Duodenal mucosa (tissue), 2 donors: Measurements from ENCODE around the gene GPR152.

Source experiments
- H3K27ac ChIP-seq: one replicate; pipeline ENCODE4 v1.7.0; 2013; ENCODE audit warnings: low read depth, low read length
- H3K27me3 ChIP-seq, 2 donors: one replicate each; pipeline ENCODE4 v1.7.0; 2013; ENCODE audit warnings: low read length in 2 of 2, control low read depth in 1 of 2; ENCODE audit not compliant: insufficient read depth in 2 of 2, control insufficient read depth in 1 of 2
- H3K36me3 ChIP-seq, 2 donors: one replicate each; pipeline ENCODE4 v1.7.0; 2013; ENCODE audit warnings: low read length in 2 of 2, control low read depth in 1 of 2; ENCODE audit not compliant: insufficient read depth in 2 of 2, control insufficient read depth in 1 of 2
- H3K4me1 ChIP-seq, 2 donors: one replicate each; pipeline ENCODE4 v1.7.0; 2013; ENCODE audit warnings: low read length in 2 of 2, control low read depth in 1 of 2; ENCODE audit not compliant: insufficient read depth in 2 of 2, control insufficient read depth in 1 of 2
- H3K4me3 ChIP-seq, 2 donors: one replicate each; pipeline ENCODE4 v1.7.0; 2013; ENCODE audit warnings: low read length in 2 of 2, low read depth in 1 of 2
- H3K9ac ChIP-seq, 2 donors: one replicate each; pipeline ENCODE4 v1.7.0; 2013; ENCODE audit warnings: low read length in 2 of 2, low read depth in 1 of 2
- H3K9me3 ChIP-seq, 2 donors: one replicate each; pipeline ENCODE4 v1.7.0; 2013; ENCODE audit warnings: low read length in 2 of 2, control low read depth in 1 of 2; ENCODE audit not compliant: control insufficient read depth in 1 of 2

The GPR152 gene

GRCh38 chr11:67465189-67465510 is 12.6 kb upstream of the GPR152 start:
- H3K9ac ChIP-seq = peak overlapping the region; percentile 65 to 96
- peaks cover 0 to 3% of the 10 kb centered on the region in 2 donors for H3K36me3 ChIP-seq
- H3K9me3 ChIP-seq = no peaks in the 10 kb centered on the region
- H3K4me1 ChIP-seq = peaks cover 26 to 30% of the 10 kb centered on the region in 2 donors
- no peaks in the 10 kb centered on the region for H3K27me3 ChIP-seq
- H3K27ac ChIP-seq = peak overlapping the region; percentile 95
- peak overlapping the region; percentile 69 to 88 for H3K4me3 ChIP-seq

- Histone ChIP-seq H3K4me3 (peak overlapping the region; percentile 69 to 88), H3K9ac (peak overlapping the region; percentile 80 to 96), H3K27me3 (no peaks in the 10 kb centered on the region), H3K9me3 (no peaks in the 10 kb centered on the region), H3K27ac (peak overlapping the region; percentile 95), H3K36me3 (peaks cover 0 to 3% of the 10 kb centered on the region in 2 donors), H3K4me1 (peaks cover 26 to 29% of the 10 kb centered on the region in 2 donors)
Measured at GRCh38 chr11:67464411-67465188, 12.1 kb upstream of the GPR152 start.

DNA sequence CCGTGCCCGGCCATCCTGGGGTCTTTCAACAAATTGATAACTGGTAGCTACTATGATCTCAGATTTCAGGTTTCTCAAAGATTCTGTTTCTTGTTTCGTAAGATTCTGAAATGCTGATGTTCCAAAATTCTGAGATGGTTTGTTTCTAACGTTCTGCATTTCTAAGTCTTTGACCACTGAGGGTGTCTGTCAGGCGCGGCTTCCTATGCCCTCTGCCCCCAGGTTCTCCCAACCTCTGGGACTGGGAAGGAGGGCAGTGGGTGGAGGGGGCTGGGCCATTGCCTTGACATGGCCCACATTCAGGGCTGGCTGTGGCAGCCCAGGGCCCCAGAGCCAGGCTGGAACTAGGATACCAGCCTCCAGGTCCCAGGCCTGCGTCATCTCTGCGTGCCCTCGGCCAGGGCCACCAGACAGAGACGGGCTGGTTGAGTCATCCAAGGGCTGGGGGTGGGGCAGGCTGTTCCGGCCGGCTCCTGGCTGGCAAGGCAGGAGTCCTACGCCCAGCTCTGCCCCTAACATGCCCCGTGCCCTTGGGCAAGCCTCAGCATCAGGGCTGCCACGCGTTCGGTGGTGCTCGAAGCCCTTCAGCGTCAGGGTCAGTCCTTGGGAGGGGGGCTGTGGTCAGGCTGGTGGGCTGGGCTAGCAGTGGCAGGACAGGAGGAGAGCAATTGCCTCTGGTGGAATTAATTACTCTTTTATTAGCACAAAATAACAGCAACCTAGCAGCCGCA is 11.3 kb upstream of the GPR152 start:
- Histone ChIP-seq H3K9me3 (no peaks in the 10 kb centered on the region), H3K27ac (peak overlapping the region; percentile 89), H3K27me3 (no peaks in the 10 kb centered on the region), H3K4me3 (peak overlapping the region; percentile 63 to 66), H3K36me3 (peaks cover 0 to 3% of the 10 kb centered on the region in 2 donors), H3K4me1 (peaks cover 26 to 27% of the 10 kb centered on the region in 2 donors), H3K9ac (peak overlapping the region; percentile 80 to 96)

DNA sequence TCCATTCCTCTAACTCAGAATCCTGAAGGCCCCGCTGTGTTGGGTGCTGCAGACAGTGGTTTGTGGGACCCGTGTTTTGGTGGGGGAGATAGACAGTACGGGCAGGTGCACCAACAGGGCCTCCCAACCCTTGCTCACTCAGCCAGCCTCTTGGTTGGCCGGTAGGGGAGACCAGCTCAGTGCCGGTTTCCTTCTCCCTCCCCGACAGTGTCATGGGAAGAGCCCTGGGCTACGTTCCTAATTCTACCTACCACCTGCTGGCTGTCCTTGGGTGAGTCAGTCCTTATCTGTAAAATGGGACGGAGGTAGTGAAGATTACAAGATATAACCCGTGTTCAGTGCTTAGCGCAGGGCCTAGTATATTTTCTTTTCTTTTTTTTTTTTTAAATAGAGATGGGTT is 10.7 kb upstream of the GPR152 start:
- peaks cover 23 to 24% of the 10 kb centered on the region in 2 donors for H3K4me1 ChIP-seq
- H3K27me3 ChIP-seq = no peaks in the 10 kb centered on the region
- H3K9me3 ChIP-seq = no peaks in the 10 kb centered on the region
- H3K36me3 ChIP-seq = peaks cover 0 to 3% of the 10 kb centered on the region in 2 donors
- H3K9ac ChIP-seq = no peak overlapping the region
- no peak overlapping the region for H3K27ac ChIP-seq
- no peak overlapping the region for H3K4me3 ChIP-seq

- no peak overlapping the region for H3K9ac ChIP-seq
Measured at GRCh38 chr11:67458266-67458665, 5.7 kb upstream of the GPR152 start.

GRCh38 chr11:67457453-67457852 is 4.9 kb upstream of the GPR152 start:
- Histone ChIP-seq H3K4me1 (no peaks in the 10 kb centered on the region), H3K4me3 (no peak overlapping the region), H3K36me3 (no peaks in the 10 kb centered on the region)

More at GRCh38 chr11:67458266-67458665, 5.7 kb upstream of the GPR152 start:
- Histone ChIP-seq H3K36me3 (no peaks in the 10 kb centered on the region), H3K4me3 (no peak overlapping the region), H3K27me3 (no peaks in the 10 kb centered on the region), H3K27ac (no peak overlapping the region), H3K4me1 (peaks cover 0 to 2% of the 10 kb centered on the region in 2 donors), H3K9me3 (no peaks in the 10 kb centered on the region)

GRCh38 chr11:67456068-67456705 is 3.7 kb upstream of the GPR152 start:
- H3K27ac ChIP-seq = no peak overlapping the region
- H3K27me3 ChIP-seq = no peaks in the 10 kb centered on the region
- H3K9me3 ChIP-seq = no peaks in the 10 kb centered on the region
- H3K36me3 ChIP-seq = no peaks in the 10 kb centered on the region
- H3K4me1 ChIP-seq = peaks cover 0 to 3% of the 10 kb centered on the region in 2 donors
- no peak overlapping the region for H3K4me3 ChIP-seq
- no peak overlapping the region for H3K9ac ChIP-seq

More at GRCh38 chr11:67457453-67457852, 4.9 kb upstream of the GPR152 start:
- H3K9ac ChIP-seq = no peak overlapping the region
- H3K9me3 ChIP-seq = no peaks in the 10 kb centered on the region
- H3K27ac ChIP-seq = no peak overlapping the region
- no peaks in the 10 kb centered on the region for H3K27me3 ChIP-seq

DNA sequence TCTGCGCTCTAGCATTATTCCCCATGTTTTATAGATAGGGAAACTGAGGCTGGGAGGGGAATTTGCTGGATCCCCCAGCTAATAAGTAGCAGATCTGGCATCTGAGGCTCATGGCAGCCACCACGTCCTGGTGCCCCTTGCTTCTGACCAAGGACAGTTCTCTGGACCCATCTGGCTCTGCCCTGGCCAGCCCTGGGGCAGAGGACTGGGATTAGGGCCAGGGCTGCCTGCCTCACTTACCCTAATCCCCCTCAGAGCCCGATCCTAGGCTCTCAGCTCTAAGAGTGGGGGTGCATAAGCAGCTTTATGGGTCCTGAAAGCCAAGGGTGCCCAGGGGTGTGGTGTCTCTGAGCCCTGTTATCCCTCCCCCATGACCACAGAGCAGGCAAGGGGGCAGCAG is 2.5 kb upstream of the GPR152 start, which contains the start of gene CABP4:
Gene CABP4, plus strand, starts transcription at position 301 of the 400 bp plus-strand sequence. Its CDS starts 70 bp downstream, at position 371.
- Histone ChIP-seq H3K9ac (no peak within 1 kb of the TSS), H3K4me1 (peaks cover 0 to 3% of the 10 kb centered on the region in 2 donors), H3K9me3 (no peaks in the 10 kb centered on the region), H3K36me3 (no peaks in the 10 kb centered on the region), H3K27me3 (no peaks in the 10 kb centered on the region), H3K4me3 (no peak within 1 kb of the TSS), H3K27ac (no peak within 1 kb of the TSS)

DNA sequence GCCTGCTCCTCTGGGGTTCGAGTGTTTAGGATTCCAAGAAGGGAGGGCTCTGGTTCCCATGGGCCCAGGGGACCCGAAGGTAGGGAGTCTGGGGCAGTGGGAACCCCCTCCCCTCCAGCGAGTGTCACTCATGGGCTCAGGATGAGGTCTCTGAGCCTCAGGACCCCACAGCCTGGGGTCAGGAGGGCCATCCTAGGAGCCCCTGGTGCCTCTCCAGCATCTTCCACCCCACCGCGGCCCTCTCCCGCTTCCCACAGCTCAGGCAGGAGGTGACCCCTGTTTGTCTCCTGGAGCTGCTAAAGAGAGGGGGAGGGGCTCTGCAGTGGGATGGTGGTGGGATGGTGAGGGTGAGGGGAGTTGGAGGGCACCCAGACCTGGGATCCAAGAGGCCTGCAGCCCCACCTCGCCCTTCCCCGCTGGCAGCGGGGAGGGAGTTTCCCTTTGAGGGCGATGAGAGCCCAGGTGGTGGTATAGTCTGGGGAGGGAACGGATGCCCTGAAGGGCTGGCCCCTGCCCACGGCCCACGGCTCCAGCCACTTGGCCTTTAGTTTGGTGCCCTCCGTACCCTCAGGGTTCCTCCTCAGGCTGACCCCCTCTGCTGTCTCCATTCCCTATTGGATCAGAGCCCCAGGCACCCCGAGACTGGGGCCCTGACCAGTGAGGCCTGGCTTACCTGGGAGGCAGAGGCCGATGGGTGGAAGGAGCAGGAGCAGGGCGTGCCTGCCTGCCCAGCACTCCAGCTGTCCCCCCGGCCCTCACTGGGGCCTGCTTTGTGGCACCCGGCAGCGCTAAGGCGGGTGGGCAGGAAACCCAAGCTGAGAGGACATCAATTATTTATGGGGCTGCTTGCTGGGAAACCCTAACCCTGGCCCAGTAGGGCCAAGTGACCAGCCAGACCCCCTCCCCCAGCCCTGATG is 1.5 kb upstream of the GPR152 start:
- no peaks in the 10 kb centered on the region for H3K27me3 ChIP-seq
- no peak overlapping the region for H3K9ac ChIP-seq
- H3K36me3 ChIP-seq = no peaks in the 10 kb centered on the region
- no peak overlapping the region for H3K4me3 ChIP-seq
- H3K27ac ChIP-seq = no peak overlapping the region
- peaks cover 0 to 8% of the 10 kb centered on the region in 2 donors for H3K4me1 ChIP-seq
- H3K9me3 ChIP-seq = no peaks in the 10 kb centered on the region
